PC-3 (cell line): Measurements from ENCODE around the gene TRIM33.

Experiments
- CTCF ChIP-seq: fragments of 300-600 bp; sonication (generic); conservative IDR thresholded peaks from 2 replicates; pipeline ENCODE4 v1.5.1; 2017; ENCODE audit warnings: antibody characterized with exemption, low read depth, mild to moderate bottlenecking, low read length
- EZH2 ChIP-seq: fragments of 300-600 bp; sonication (generic); IDR thresholded peaks from one replicate; pipeline ENCODE4 v1.6.1; 2017; ENCODE audit warnings: antibody characterized with exemption, mild to moderate bottlenecking, low read length; ENCODE audit not compliant: unreplicated experiment

GRCh38 chr1:114468710-114469468 is 42.1 kb downstream of the TRIM33 start:
- TF ChIP-seq EZH2 (no peak), CTCF (no peak)
